AG04450 (cell line): ENCODE results near the gene C19orf81. TPM values are rescaled to one million over a fixed set of nuclear protein-coding genes. Genes with fewer than 3 reads are reported as not detected.

Source experiments
- CTCF ChIA-PET: fragments of 300-600, 350-600 bp; formaldehyde crosslinking; extraction: SDS; loops from one replicate; lab custom pipeline; 2022; ENCODE audit warnings: antibody characterized with exemption, inconsistent platforms; lab: Charles Lee
- POLR2A ChIA-PET: fragments of 350-600 bp; formaldehyde crosslinking; extraction: SDS; loops from one replicate; lab custom pipeline; 2021; ENCODE audit warnings: antibody characterized with exemption, inconsistent platforms; lab: Yijun Ruan, JAX
- DNase-seq: peaks from one replicate; pipeline ENCODE4 v3.0.0-alpha.2; 2011; ENCODE audit warnings: low read depth, low spot score
- H3K27ac ChIP-seq: one replicate; pipeline ENCODE4 v1.5.1; 2012; ENCODE audit warnings: low read depth, low read length, control low read depth
- H3K27me3 ChIP-seq: one replicate; pipeline ENCODE4 v1.6.0; 2012; ENCODE audit warnings: low read length; ENCODE audit not compliant: control insufficient read depth, insufficient read depth
- H3K4me3 ChIP-seq: 2 replicates; pipeline ENCODE4 v1.5.1; 2011; ENCODE audit warnings: mild to moderate bottlenecking, low read depth, low read length, control low read depth
- H3K9me3 ChIP-seq: 2 replicates; pipeline ENCODE4 v1.5.1; 2012; ENCODE audit warnings: low read length; ENCODE audit not compliant: control insufficient read depth, insufficient read depth
- CTCF ChIP-seq: IDR thresholded peaks from 2 replicates; pipeline ENCODE4 v1.5.1; 2011; ENCODE audit warnings: low read depth, low read length, control low read depth, inconsistent platforms
- polyA plus RNA-seq: library from polyadenylated mRNA; depleted of rRNA; stranded (reverse); fragments of >200 nt; gene quantifications from 2 replicates; pipeline ENCODE4 v1.2.3, GENCODE V29; 2011; rRNA removed

The C19orf81 gene
- polyA plus RNA-seq, 1 experiment = not detected

- TF ChIP-seq CTCF = no peak
- Histone ChIP-seq H3K4me3 (no peak overlapping the region), H3K9me3 (no peaks in the 10 kb centered on the region), H3K27me3 (no peaks in the 10 kb centered on the region), H3K27ac (no peak overlapping the region)
- CTCF ChIA-PET = no interaction called here
- DNase-seq = no peak
- POLR2A ChIA-PET = no interaction called here
Observed at GRCh38 chr19:50708179-50708879, 59.1 kb downstream of the C19orf81 start.

Other genes with a start within 250 kb of the C19orf81 start
- gene SPIB, start 230.5 kb upstream of the C19orf81 start, polyA plus RNA-seq = not detected in 2 replicates
- not detected in 2 replicates for gene MYBPC2, start 216.6 kb upstream of the C19orf81 start, polyA plus RNA-seq
- gene EMC10, start 172.9 kb upstream of the C19orf81 start, polyA plus RNA-seq = 45.4 and 57.2 TPM in 2 replicates
- 0.32 and 0.48 TPM in 2 replicates for gene GARIN5A, start 172.6 kb upstream of the C19orf81 start, polyA plus RNA-seq
- gene JOSD2, start 138.3 kb upstream of the C19orf81 start, polyA plus RNA-seq = 19.6 and 30.7 TPM in 2 replicates
- not detected in 2 replicates for gene ASPDH, start 135.5 kb upstream of the C19orf81 start, polyA plus RNA-seq
- gene LRRC4B, start 81.0 kb upstream of the C19orf81 start, polyA plus RNA-seq = not detected in 2 replicates
- gene SYT3, start 9.6 kb upstream of the C19orf81 start, polyA plus RNA-seq = 0.02 and 0.05 TPM in 2 replicates
- 2.4 and 3.5 TPM in 2 replicates for gene SHANK1, start 70.4 kb downstream of the C19orf81 start, polyA plus RNA-seq
- gene CLEC11A, start 73.9 kb downstream of the C19orf81 start, polyA plus RNA-seq = 43.9 and 64.1 TPM in 2 replicates
- not detected in 2 replicates for gene GPR32, start 121.0 kb downstream of the C19orf81 start, polyA plus RNA-seq
- gene ACP4, start 141.0 kb downstream of the C19orf81 start, polyA plus RNA-seq = not detected in 2 replicates
- gene KLK1, start 174.3 kb downstream of the C19orf81 start, polyA plus RNA-seq = not detected in 2 replicates
- gene KLK15, start 184.1 kb downstream of the C19orf81 start, polyA plus RNA-seq = not detected in 2 replicates
- gene KLK3, start 205.5 kb downstream of the C19orf81 start, polyA plus RNA-seq = not detected in 2 replicates
- gene KLK2, start 224.0 kb downstream of the C19orf81 start, polyA plus RNA-seq = not detected in 2 replicates